ENCODE results near the gene PCDHGA3.

Gene PCDHGA3

DNA sequence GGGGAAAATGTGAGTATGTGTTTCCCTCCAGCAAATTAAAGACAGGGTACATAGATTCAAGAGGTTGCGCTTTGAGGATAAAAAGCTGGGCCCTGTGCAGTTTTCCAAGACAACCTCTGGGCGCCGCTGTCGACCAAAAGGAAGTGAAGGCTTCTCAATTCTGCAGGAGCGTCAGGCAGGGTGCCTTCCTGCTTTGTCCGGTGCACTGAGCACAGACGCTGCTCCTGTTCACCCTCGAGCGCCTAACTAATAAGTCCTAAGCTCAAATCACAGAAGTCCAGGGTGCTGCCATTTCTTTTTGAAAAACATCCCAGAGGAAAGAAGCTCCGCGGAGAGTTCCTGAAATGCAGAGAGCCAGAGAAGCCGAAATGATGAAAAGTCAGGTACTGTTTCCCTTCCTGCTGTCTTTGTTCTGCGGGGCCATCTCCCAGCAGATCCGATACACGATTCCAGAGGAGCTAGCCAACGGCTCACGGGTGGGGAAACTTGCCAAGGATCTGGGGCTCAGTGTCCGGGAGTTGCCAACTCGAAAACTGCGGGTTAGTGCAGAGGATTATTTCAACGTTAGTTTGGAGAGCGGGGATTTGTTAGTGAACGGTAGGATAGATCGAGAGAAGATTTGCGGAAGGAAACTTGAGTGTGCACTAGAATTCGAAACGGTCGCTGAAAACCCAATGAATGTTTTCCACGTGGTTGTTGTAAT is 6.4 kb downstream of the PCDHGA3 start, which contains the start of gene PCDHGB1 (continued):
- TF ChIP-seq ZNF501 (tag by site-specific recombination; IDR thresholded peaks at IDR 0.05) (no peak), MEIS1 (CRISPR knock-in tag; IDR thresholded peaks at IDR 0.05; ENCODE audit: borderline replicate concordance) (no peak), ZNF335 (tag by site-specific recombination; conservative IDR thresholded peaks at IDR 0.05) (peak; percentile 69), TCF7L2 (IDR thresholded peaks at IDR 0.05; ENCODE audit: borderline replicate concordance, low read depth, low read length) (no peak), ZNF596 (tag by site-specific recombination; IDR thresholded peaks at IDR 0.05) (no peak), KLF1 (tag by site-specific recombination; IDR thresholded peaks at IDR 0.05) (no peak), ZNF785 (tag by site-specific recombination; IDR thresholded peaks at IDR 0.05) (no peak), BCL11B (tag by site-specific recombination; IDR thresholded peaks at IDR 0.05; ENCODE audit: low read depth) (no peak), ZNF37A (tag by site-specific recombination; IDR thresholded peaks at IDR 0.05) (no peak), ZNF112 (tag by site-specific recombination; IDR thresholded peaks at IDR 0.05) (no peak), ZNF626 (tag by site-specific recombination; IDR thresholded peaks at IDR 0.05) (no peak)

DNA sequence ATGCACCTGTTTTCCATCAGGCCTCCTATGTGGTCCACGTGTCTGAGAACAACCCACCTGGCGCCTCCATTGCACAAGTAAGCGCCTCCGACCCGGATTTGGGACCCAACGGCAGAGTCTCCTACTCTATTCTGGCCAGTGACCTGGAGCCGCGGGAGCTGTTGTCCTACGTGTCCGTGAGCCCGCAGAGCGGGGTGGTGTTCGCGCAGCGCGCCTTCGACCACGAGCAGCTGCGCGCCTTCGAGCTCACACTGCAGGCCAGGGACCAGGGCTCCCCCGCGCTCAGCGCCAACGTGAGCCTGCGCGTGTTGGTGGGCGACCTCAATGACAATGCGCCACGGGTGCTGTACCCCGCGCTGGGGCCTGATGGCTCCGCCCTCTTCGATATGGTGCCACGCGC is 8.0 kb downstream of the PCDHGA3 start:
- POLR2A ChIA-PET, result no interaction called here
- no peak overlapping the region for H3K27ac ChIP-seq (ENCODE audit: extremely low read depth, low read depth, low read length)
- H3K9me3 ChIP-seq (ENCODE audit: control insufficient read depth, insufficient read depth, low read depth, low read length), result no peaks in the 10 kb centered on the region
- CTCF ChIA-PET, result interaction anchor here (3.0 to 5.6 kb wide), 3 partner anchors 13 to 213 kb away, joined by 11 to 33 read pairs (median 17); partner anchors contain the start of genes PCDHGA11 and PCDHGA2
- H3K4me1 ChIP-seq (ENCODE audit: control insufficient read depth, insufficient read depth, low read length), result peaks cover 2% of the 10 kb centered on the region; the same call in 1 of the 2 replicates
- TF ChIP-seq ZNF341 (tag by site-specific recombination; IDR thresholded peaks at IDR 0.05; ENCODE audit: low read depth) (no peak), ZNF423 (tag by site-specific recombination; IDR thresholded peaks at IDR 0.05) (no peak), ZNF623 (tag by site-specific recombination; IDR thresholded peaks at IDR 0.05) (no peak), ZNF768 (tag by site-specific recombination; IDR thresholded peaks at IDR 0.05) (no peak), BCL11B (tag by site-specific recombination; IDR thresholded peaks at IDR 0.05; ENCODE audit: low read depth) (no peak)
- no peak overlapping the region for H3K4me3 ChIP-seq (ENCODE audit: low read depth, low read length)
- H3K36me3 ChIP-seq (ENCODE audit: control insufficient read depth in 2 of 2, insufficient read depth in 1 of 2, low read length in 2 of 2), result no peaks in the 10 kb centered on the region

DNA sequence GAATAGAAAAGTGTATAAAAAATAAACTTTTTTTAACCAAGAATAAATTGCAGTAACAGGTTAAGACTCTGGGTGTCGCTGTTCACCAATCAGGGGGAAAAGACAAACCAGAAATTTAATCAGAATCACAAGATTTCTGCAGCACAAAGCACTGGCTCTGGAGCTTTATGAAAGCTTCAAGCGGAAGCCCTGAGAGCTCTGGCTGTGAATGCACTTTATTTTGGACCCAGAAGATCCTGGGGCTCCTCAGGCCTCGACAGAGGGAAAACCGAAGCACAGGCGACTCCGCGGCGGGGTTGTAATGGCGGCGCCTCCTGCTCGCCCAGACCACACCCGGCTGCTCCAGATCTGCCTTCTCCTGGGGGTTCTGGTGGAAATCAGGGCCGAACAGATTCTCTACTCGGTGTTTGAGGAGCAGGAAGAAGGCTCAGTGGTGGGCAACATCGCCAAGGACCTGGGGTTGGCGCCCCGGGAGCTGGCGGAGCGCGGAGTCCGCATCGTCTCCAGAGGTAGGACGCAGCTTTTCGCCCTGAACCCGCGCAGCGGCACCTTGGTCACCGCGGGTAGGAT is 11.4 kb downstream of the PCDHGA3 start, which contains the start of gene PCDHGA4:
Gene PCDHGA4 (plus strand): TSS at position 122 of the 570 bp plus-strand sequence. CDS start 87 bp downstream, at position 209.
- ChIA-PET POLR2A (no interaction called here), CTCF (interaction anchor here (0.7 to 2.6 kb wide), 19 partner anchors 9 to 213 kb away, joined by 3 to 17 read pairs (median 5); partner anchors contain the start of genes PCDHGA2, PCDHGA5 and TAF7)
- H3K36me3 ChIP-seq (ENCODE audit: control insufficient read depth in 2 of 2, insufficient read depth in 1 of 2, low read length in 2 of 2), result no peaks in the 10 kb centered on the region
- H3K9me3 ChIP-seq (ENCODE audit: control insufficient read depth, insufficient read depth, low read depth, low read length), result no peaks in the 10 kb centered on the region
- H3K27ac ChIP-seq (ENCODE audit: extremely low read depth, low read depth, low read length), result no peak within 1 kb of the TSS
- TF ChIP-seq, protein P1, sequence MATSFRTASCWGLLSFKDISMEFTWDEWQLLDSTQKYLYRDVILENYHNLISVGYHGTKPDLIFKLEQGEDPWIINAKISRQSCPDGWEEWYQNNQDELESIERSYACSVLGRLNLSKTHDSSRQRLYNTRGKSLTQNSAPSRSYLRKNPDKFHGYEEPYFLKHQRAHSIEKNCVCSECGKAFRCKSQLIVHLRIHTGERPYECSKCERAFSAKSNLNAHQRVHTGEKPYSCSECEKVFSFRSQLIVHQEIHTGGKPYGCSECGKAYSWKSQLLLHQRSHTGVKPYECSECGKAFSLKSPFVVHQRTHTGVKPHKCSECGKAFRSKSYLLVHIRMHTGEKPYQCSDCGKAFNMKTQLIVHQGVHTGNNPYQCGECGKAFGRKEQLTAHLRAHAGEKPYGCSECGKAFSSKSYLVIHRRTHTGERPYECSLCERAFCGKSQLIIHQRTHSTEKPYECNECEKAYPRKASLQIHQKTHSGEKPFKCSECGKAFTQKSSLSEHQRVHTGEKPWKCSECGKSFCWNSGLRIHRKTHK (tag by site-specific recombination; IDR thresholded peaks at IDR 0.05), result no peak
- peak; percentile 21 for TF ChIP-seq ZNF654 (tag by site-specific recombination; IDR thresholded peaks at IDR 0.05; ENCODE audit: low read depth)
- peaks cover 2% of the 10 kb centered on the region; the same call in 1 of the 2 replicates for H3K4me1 ChIP-seq (ENCODE audit: control insufficient read depth, insufficient read depth, low read length)
- peak within 1 kb of the TSS; percentile 13 for H3K4me3 ChIP-seq (ENCODE audit: low read depth, low read length)

DNA sequence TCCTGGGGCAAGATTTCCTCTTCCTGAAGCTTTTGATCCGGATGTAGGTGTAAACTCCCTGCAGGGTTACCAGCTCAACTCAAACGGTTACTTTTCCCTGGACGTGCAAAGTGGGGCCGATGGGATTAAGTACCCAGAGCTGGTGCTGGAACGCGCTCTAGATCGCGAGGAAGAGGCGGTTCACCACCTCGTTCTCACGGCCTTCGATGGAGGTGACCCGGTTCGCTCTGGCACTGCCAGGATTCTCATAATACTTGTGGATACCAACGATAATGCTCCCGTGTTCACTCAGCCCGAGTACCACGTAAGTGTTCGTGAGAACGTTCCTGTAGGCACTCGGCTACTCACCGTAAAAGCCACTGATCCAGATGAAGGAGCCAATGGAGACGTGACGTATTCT is 12.0 kb downstream of the PCDHGA3 start:
- Histone ChIP-seq H3K27ac (ENCODE audit: extremely low read depth, low read depth, low read length) (no peak overlapping the region), H3K4me3 (ENCODE audit: low read depth, low read length) (no peak overlapping the region), H3K36me3 (ENCODE audit: control insufficient read depth in 2 of 2, insufficient read depth in 1 of 2, low read length in 2 of 2) (no peaks in the 10 kb centered on the region), H3K4me1 (ENCODE audit: control insufficient read depth, insufficient read depth, low read length) (no peaks in the 10 kb centered on the region), H3K9me3 (ENCODE audit: control insufficient read depth, insufficient read depth, low read depth, low read length) (peaks cover 1% of the 10 kb centered on the region; the same call in 1 of the 2 replicates)
- no peak for TF ChIP-seq SCRT2 (tag by site-specific recombination; IDR thresholded peaks at IDR 0.05)
- TF ChIP-seq ZNF239 (tag by site-specific recombination; IDR thresholded peaks at IDR 0.05), result no peak
- no peak for TF ChIP-seq ZNF426 (tag by site-specific recombination; IDR thresholded peaks at IDR 0.05)
- no peak for TF ChIP-seq ZNF48 (tag by site-specific recombination; IDR thresholded peaks at IDR 0.05)
- no peak for TF ChIP-seq ZNF24 (tag by site-specific recombination; IDR thresholded peaks at IDR 0.05)
- TF ChIP-seq GLI4 (tag by site-specific recombination; IDR thresholded peaks at IDR 0.05), result no peak
- ChIA-PET POLR2A (no interaction called here), CTCF (interaction anchor here (0.7 to 2.6 kb wide), 12 partner anchors 9 to 208 kb away, joined by 3 to 17 read pairs (median 6); partner anchors contain the start of genes PCDHGA2 and PCDHGA5)

All from HEK293 (cell line).